Measurements from ENCODE around the gene GSTA3.
"Not testable (repeated sequence)": the region's sequence is repeated elsewhere in the genome, so short reads cannot be mapped to it uniquely, and the experiment has no call there.

The GSTA3 gene

GRCh38 chr6:52918027-52918686 is 8.7 kb upstream of the GSTA3 start:
- not testable (repeated sequence) for H3K4me3 ChIP-seq (ENCODE audit: low read depth in 1 of 2, low read length in 2 of 2); H3K27me3 ChIP-seq (ENCODE audit: insufficient read depth, low read length, poor library complexity); H3K9me3 ChIP-seq (ENCODE audit: insufficient read depth, low read length, severe bottlenecking); H3K27ac ChIP-seq (ENCODE audit: low read length); H3K9ac ChIP-seq (ENCODE audit: low read depth, low read length); H3K4me2 ChIP-seq (ENCODE audit: insufficient read depth, low read length); ATAC-seq (ENCODE audit: insufficient read depth, low read depth); H2AFZ ChIP-seq (ENCODE audit: low read depth, low read length); DNase-seq; H4K20me1 ChIP-seq (ENCODE audit: insufficient read depth, low read length); H3K79me2 ChIP-seq (ENCODE audit: insufficient read depth, low read length); H3K36me3 ChIP-seq (ENCODE audit: insufficient read depth, low read length); H3K4me1 ChIP-seq (ENCODE audit: insufficient read depth, low read length)

DNA sequence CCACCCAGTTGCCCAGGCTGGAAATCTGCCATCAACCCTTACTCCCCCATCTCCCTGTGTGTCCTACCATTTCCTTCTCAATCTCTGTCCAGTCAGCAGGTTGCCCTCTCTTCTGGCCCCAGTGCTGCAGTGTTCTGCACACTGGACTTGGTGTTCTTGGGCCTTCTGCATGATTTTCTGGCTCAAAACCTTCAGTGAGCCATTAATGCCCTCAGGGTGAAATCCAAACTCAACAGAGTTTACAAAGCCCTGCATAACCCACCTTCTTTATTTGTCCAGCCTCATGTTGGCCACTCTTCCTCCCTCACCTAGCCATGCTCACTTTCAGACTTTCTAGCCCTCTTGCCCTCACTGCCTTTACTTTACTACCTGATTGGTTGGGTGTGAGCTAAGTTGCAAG is 5.0 kb upstream of the GSTA3 start:
- Histone ChIP-seq H3K27ac (ENCODE audit: low read length) (no peak overlapping the region), H3K79me2 (ENCODE audit: insufficient read depth, low read length) (no peaks in the 10 kb centered on the region), H3K9me3 (ENCODE audit: insufficient read depth, low read length, severe bottlenecking) (no peaks in the 10 kb centered on the region), H3K4me3 (ENCODE audit: low read depth in 1 of 2, low read length in 2 of 2) (no peak overlapping the region), H3K4me1 (ENCODE audit: insufficient read depth, low read length) (no peaks in the 10 kb centered on the region), H3K9ac (ENCODE audit: low read depth, low read length) (no peak overlapping the region), H2AFZ (ENCODE audit: low read depth, low read length) (no peak overlapping the region), H3K4me2 (ENCODE audit: insufficient read depth, low read length) (no peak overlapping the region), H3K36me3 (ENCODE audit: insufficient read depth, low read length) (no peaks in the 10 kb centered on the region), H3K27me3 (ENCODE audit: insufficient read depth, low read length, poor library complexity) (peaks cover 4% of the 10 kb centered on the region), H4K20me1 (ENCODE audit: insufficient read depth, low read length) (no peaks in the 10 kb centered on the region)
- no peak for TF ChIP-seq EZH2 (IDR thresholded peaks at IDR 0.05; ENCODE audit: borderline replicate concordance, low read depth, low read length, severe bottlenecking)
- TF ChIP-seq, protein P1, sequence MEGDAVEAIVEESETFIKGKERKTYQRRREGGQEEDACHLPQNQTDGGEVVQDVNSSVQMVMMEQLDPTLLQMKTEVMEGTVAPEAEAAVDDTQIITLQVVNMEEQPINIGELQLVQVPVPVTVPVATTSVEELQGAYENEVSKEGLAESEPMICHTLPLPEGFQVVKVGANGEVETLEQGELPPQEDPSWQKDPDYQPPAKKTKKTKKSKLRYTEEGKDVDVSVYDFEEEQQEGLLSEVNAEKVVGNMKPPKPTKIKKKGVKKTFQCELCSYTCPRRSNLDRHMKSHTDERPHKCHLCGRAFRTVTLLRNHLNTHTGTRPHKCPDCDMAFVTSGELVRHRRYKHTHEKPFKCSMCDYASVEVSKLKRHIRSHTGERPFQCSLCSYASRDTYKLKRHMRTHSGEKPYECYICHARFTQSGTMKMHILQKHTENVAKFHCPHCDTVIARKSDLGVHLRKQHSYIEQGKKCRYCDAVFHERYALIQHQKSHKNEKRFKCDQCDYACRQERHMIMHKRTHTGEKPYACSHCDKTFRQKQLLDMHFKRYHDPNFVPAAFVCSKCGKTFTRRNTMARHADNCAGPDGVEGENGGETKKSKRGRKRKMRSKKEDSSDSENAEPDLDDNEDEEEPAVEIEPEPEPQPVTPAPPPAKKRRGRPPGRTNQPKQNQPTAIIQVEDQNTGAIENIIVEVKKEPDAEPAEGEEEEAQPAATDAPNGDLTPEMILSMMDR (IDR thresholded peaks at IDR 0.05; ENCODE audit: borderline replicate concordance, extremely low read depth, low read length, poor library complexity, severe bottlenecking), result no peak
- ATAC-seq (ENCODE audit: insufficient read depth, low read depth) (no peak), DNase-seq (no peak)

DNA sequence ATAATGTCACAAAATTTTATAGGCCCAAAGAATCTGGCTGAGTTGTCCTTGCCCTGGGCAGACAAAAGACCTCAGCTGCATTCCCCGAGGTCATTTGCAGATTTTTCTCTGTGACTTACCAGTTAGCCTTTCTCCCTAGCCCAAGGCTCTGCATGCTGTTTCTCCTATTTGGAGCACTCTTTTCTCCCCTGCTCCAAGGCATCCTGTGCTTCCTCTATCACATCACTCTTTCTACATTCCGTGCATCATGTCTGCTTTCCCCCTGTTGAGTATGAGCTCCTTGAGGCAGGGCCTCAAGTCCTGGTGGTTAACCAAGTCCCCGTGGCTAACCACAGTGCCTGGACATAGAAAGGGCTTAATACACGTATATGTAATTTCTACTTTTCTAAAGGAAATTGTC is 593 bp upstream of the GSTA3 start:
- no peak overlapping the region for H3K9ac ChIP-seq (ENCODE audit: low read depth, low read length)
- peaks cover 5% of the 10 kb centered on the region for H3K27me3 ChIP-seq (ENCODE audit: insufficient read depth, low read length, poor library complexity)
- H3K27ac ChIP-seq (ENCODE audit: low read length), result no peak overlapping the region
- H3K79me2 ChIP-seq (ENCODE audit: insufficient read depth, low read length), result no peaks in the 10 kb centered on the region
- H3K4me3 ChIP-seq (ENCODE audit: low read depth in 1 of 2, low read length in 2 of 2), result no peak overlapping the region
- no peak for DNase-seq
- H3K36me3 ChIP-seq (ENCODE audit: insufficient read depth, low read length), result no peaks in the 10 kb centered on the region
- ATAC-seq (ENCODE audit: insufficient read depth, low read depth), result no peak
- no peaks in the 10 kb centered on the region for H4K20me1 ChIP-seq (ENCODE audit: insufficient read depth, low read length)
- H3K4me1 ChIP-seq (ENCODE audit: insufficient read depth, low read length), result no peaks in the 10 kb centered on the region
- TF ChIP-seq, protein P1 (IDR thresholded peaks at IDR 0.05; ENCODE audit: borderline replicate concordance, extremely low read depth, low read length, poor library complexity, severe bottlenecking), result no peak
- no peak for TF ChIP-seq EZH2 (IDR thresholded peaks at IDR 0.05; ENCODE audit: borderline replicate concordance, low read depth, low read length, severe bottlenecking)
- no peak overlapping the region for H3K4me2 ChIP-seq (ENCODE audit: insufficient read depth, low read length)
- no peaks in the 10 kb centered on the region for H3K9me3 ChIP-seq (ENCODE audit: insufficient read depth, low read length, severe bottlenecking)
- no peak overlapping the region for H2AFZ ChIP-seq (ENCODE audit: low read depth, low read length)

GRCh38 chr6:52909131-52909530 is 367 bp downstream of the GSTA3 start:
- Histone ChIP-seq H3K4me2 (ENCODE audit: insufficient read depth, low read length) (no peak overlapping the region), H3K9me3 (ENCODE audit: insufficient read depth, low read length, severe bottlenecking) (no peaks in the 10 kb centered on the region), H3K27ac (ENCODE audit: low read length) (no peak overlapping the region), H3K4me1 (ENCODE audit: insufficient read depth, low read length) (no peaks in the 10 kb centered on the region), H3K9ac (ENCODE audit: low read depth, low read length) (no peak overlapping the region), H3K27me3 (ENCODE audit: insufficient read depth, low read length, poor library complexity) (peaks cover 5% of the 10 kb centered on the region), H3K79me2 (ENCODE audit: insufficient read depth, low read length) (no peaks in the 10 kb centered on the region), H3K4me3 (ENCODE audit: low read depth in 1 of 2, low read length in 2 of 2) (no peak overlapping the region), H2AFZ (ENCODE audit: low read depth, low read length) (no peak overlapping the region), H3K36me3 (ENCODE audit: insufficient read depth, low read length) (no peaks in the 10 kb centered on the region), H4K20me1 (ENCODE audit: insufficient read depth, low read length) (no peaks in the 10 kb centered on the region)
- no peak for DNase-seq
- ATAC-seq (ENCODE audit: insufficient read depth, low read depth), result no peak
- TF ChIP-seq, protein P1 (IDR thresholded peaks at IDR 0.05; ENCODE audit: borderline replicate concordance, extremely low read depth, low read length, poor library complexity, severe bottlenecking), result no peak
